ENCODE data around the gene HCN2. TPM values are rescaled to one million over a fixed set of nuclear protein-coding genes. Genes with fewer than 3 reads are reported as not detected.

Gene HCN2
- total RNA-seq, 1 experiment from 2014 or later = 0.04 TPM

GRCh38 chr19:576768-577438, 12.8 kb upstream of the HCN2 start:
- ATAC-seq (no peak), DNase-seq (no peak)
- Histone ChIP-seq H3K27me3 (ENCODE audit: low read length) (no peaks in the 10 kb centered on the region), H3K9me2 (replicated peaks; ENCODE audit: low read length) (no peaks in the 10 kb centered on the region), H3K79me2 (ENCODE audit: low read length) (peaks cover 80% of the 10 kb centered on the region), H3K9me3 (ENCODE audit: low read length) (no peaks in the 10 kb centered on the region), H2AFZ (ENCODE audit: low read length) (no peak overlapping the region), H3K4me2 (ENCODE audit: low read length) (peak overlapping the region; percentile 81), H3K9ac (ENCODE audit: low read length) (no peak overlapping the region), H3K4me1 (ENCODE audit: insufficient read depth, low read length) (peaks cover 20% of the 10 kb centered on the region), H3F3A (ENCODE audit: low read length, unreplicated experiment) (no peaks in the 10 kb centered on the region), H3K4me3 (ENCODE audit: low read length) (no peak overlapping the region; the same call in 1 of the 2 replicates), H4K20me1 (ENCODE audit: low read length) (peaks cover 57% of the 10 kb centered on the region), H3K27ac (ENCODE audit: low read length) (peak overlapping the region; percentile 53; the same call in 1 of the 2 replicates), H3K36me3 (ENCODE audit: low read depth, low read length) (no peaks in the 10 kb centered on the region; the same call in 1 of the 2 replicates)
- TF ChIP-seq EZH2 (IDR thresholded peaks at IDR 0.05; ENCODE audit: low read length, unreplicated experiment) (no peak), EZH2phosphoT487 (IDR thresholded peaks at IDR 0.05; ENCODE audit: borderline replicate concordance, low read length) (no peak)
- TF ChIP-seq, protein P1, sequence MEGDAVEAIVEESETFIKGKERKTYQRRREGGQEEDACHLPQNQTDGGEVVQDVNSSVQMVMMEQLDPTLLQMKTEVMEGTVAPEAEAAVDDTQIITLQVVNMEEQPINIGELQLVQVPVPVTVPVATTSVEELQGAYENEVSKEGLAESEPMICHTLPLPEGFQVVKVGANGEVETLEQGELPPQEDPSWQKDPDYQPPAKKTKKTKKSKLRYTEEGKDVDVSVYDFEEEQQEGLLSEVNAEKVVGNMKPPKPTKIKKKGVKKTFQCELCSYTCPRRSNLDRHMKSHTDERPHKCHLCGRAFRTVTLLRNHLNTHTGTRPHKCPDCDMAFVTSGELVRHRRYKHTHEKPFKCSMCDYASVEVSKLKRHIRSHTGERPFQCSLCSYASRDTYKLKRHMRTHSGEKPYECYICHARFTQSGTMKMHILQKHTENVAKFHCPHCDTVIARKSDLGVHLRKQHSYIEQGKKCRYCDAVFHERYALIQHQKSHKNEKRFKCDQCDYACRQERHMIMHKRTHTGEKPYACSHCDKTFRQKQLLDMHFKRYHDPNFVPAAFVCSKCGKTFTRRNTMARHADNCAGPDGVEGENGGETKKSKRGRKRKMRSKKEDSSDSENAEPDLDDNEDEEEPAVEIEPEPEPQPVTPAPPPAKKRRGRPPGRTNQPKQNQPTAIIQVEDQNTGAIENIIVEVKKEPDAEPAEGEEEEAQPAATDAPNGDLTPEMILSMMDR (conservative IDR thresholded peaks at IDR 0.05; ENCODE audit: low read depth, low read length) = no peak
- ChIA-PET CTCF (no interaction called here), POLR2A (ENCODE audit: unreplicated experiment) (interaction anchor here (0.6 kb wide), 2 partner anchors 174 to 318 kb away, joined by 3 to 6 read pairs; no protein-coding TSS in a partner anchor)
- no TSS peak for BruUV-seq (replicated peaks)
- intact Hi-C loops (cut with micrococcal nuclease) = loop anchor here (10.0 kb wide), 1 partner anchor 58 kb away; the partner anchor contains the start of genes FGF22 and POLRMT

- no TSS peak for BruUV-seq (replicated peaks)
- ATAC-seq (no peak), DNase-seq (no peak)
- Histone ChIP-seq H3K4me1 (ENCODE audit: insufficient read depth, low read length) (peaks cover 20% of the 10 kb centered on the region), H3K9me2 (replicated peaks; ENCODE audit: low read length) (no peaks in the 10 kb centered on the region), H3K9ac (ENCODE audit: low read length) (no peak overlapping the region), H4K20me1 (ENCODE audit: low read length) (peaks cover 57% of the 10 kb centered on the region), H3K27me3 (ENCODE audit: low read length) (no peaks in the 10 kb centered on the region), H3F3A (ENCODE audit: low read length, unreplicated experiment) (no peaks in the 10 kb centered on the region), H3K4me2 (ENCODE audit: low read length) (no peak overlapping the region), H3K9me3 (ENCODE audit: low read length) (no peaks in the 10 kb centered on the region), H3K79me2 (ENCODE audit: low read length) (peaks cover 77% of the 10 kb centered on the region), H3K27ac (ENCODE audit: low read length) (no peak overlapping the region), H2AFZ (ENCODE audit: low read length) (no peak overlapping the region), H3K36me3 (ENCODE audit: low read depth, low read length) (no peaks in the 10 kb centered on the region; the same call in 1 of the 2 replicates), H3K4me3 (ENCODE audit: low read length) (no peak overlapping the region)
- CTCF ChIA-PET = no interaction called here
- POLR2A ChIA-PET (ENCODE audit: unreplicated experiment) = no interaction called here
- intact Hi-C loops (cut with micrococcal nuclease) = loop anchor here (10.0 kb wide), 1 partner anchor 57 kb away; the partner anchor contains the start of genes FGF22 and POLRMT
- TF ChIP-seq, protein P1 (conservative IDR thresholded peaks at IDR 0.05; ENCODE audit: low read depth, low read length) = no peak
- no peak for TF ChIP-seq EZH2 (IDR thresholded peaks at IDR 0.05; ENCODE audit: low read length, unreplicated experiment)
These were observed 12.0 kb upstream of the HCN2 start for GRCh38 chr19:577439-578392.
